ENCODE measurements around the gene WWOX. TPM values are rescaled to one million over a fixed set of nuclear protein-coding genes. Genes with fewer than 3 reads are reported as not detected.

WWOX gene
- total and polyA plus RNA-seq, 2 of the 4 experiments (the other 2 are of a cell fraction): 2.7 to 5.4 TPM

DNA sequence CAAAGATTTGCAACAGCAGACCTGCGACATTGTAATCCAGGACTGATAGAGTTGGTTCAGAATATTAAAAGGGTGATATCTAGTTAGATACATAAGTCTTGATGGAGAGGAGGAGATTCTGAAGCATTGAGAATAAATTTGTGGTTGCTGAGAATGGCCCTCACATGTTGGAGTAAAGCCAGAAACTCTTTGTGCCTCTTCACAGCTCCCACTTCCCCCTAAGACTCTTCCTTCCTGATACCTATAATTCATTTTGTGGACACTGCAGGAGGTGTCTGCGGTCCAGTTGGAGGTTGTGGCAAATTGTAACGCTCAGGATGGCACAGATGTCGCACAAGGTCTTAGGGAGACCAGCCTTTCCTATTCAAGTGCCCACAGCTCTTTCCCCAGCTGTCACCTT is 17.5 kb downstream of the WWOX start:
- CTCF ChIA-PET: no interaction called here
- no peak overlapping the region for H3K4ac ChIP-seq (ENCODE audit: low read depth, low read length)

More for the DNA sequence above, 17.5 kb downstream of the WWOX start:
- Histone ChIP-seq H3K18ac (ENCODE audit: low read depth, low read length) (no peak overlapping the region), H2BK120ac (ENCODE audit: low read depth, low read length) (no peak overlapping the region), H3K27ac (ENCODE audit: insufficient read depth, low read length) (no peak overlapping the region), H3K14ac (replicated peaks; ENCODE audit: low read depth, low read length) (no peak overlapping the region), H2AFZ (replicated peaks; ENCODE audit: low read length, poor library complexity) (no peak overlapping the region), H3K9me3 (ENCODE audit: control insufficient read depth, insufficient read depth, low read length) (no peaks in the 10 kb centered on the region), H3K4me2 (ENCODE audit: low read depth, low read length) (no peak overlapping the region), H3K4me1 (ENCODE audit: control insufficient read depth, insufficient read depth, low read length) (no peaks in the 10 kb centered on the region), H3K36me3 (ENCODE audit: control insufficient read depth, insufficient read depth, low read length) (no peaks in the 10 kb centered on the region), H3K23ac (ENCODE audit: low read depth, low read length) (no peak overlapping the region), H3K4me3 (ENCODE audit: insufficient read depth, low read depth, low read length) (no peak overlapping the region), H4K8ac (ENCODE audit: low read depth in 2 of 2, low read length in 2 of 2) (no peak overlapping the region), H2AK9ac (replicated peaks; ENCODE audit: low read depth, low read length, poor library complexity) (no peak overlapping the region), H3K56ac (ENCODE audit: extremely low read depth, insufficient read depth, low read length) (no peak overlapping the region), H4K5ac (ENCODE audit: low read depth, low read length) (no peak overlapping the region), H2BK20ac (ENCODE audit: low read depth, low read length) (no peak overlapping the region), H2BK15ac (ENCODE audit: low read depth, low read length) (no peak overlapping the region), H4K91ac (ENCODE audit: insufficient read depth, low read depth, low read length) (no peak overlapping the region), H3K27me3 (ENCODE audit: control insufficient read depth, insufficient read depth, low read length) (no peaks in the 10 kb centered on the region), H2AK5ac (ENCODE audit: low read depth, low read length) (no peak overlapping the region), H3K9ac (ENCODE audit: low read depth, low read length) (no peak overlapping the region), H3K9me1 (ENCODE audit: insufficient read depth, low read length) (no peaks in the 10 kb centered on the region), H3K79me1 (ENCODE audit: low read depth in 1 of 2, low read length in 2 of 2) (no peaks in the 10 kb centered on the region), H2BK5ac (ENCODE audit: low read depth, low read length, poor library complexity, severe bottlenecking) (no peak overlapping the region), H4K20me1 (ENCODE audit: insufficient read depth, low read length) (no peaks in the 10 kb centered on the region)
- no peak for TF ChIP-seq CEBPB (IDR thresholded peaks at IDR 0.05; ENCODE audit: low read depth, low read length)
- dilution Hi-C loops (cut with HindIII; ENCODE audit: low sequenced_read_pairs, unreplicated experiment) (no loop called here), in situ Hi-C loops (cut with MboI; ENCODE audit: low sequenced_read_pairs) (loop anchor here (5.0 kb wide), 1 partner anchor 120 kb away; no protein-coding TSS in a partner anchor), intact Hi-C loops (cut with micrococcal nuclease) (no loop called here)
- POLR2A ChIA-PET (ENCODE audit: unreplicated experiment): no interaction called here
- DNase-seq (no peak), ATAC-seq (ENCODE audit: low read depth) (no peak)
- 80% methylated on average over 1 of the region's 4 CpGs; no CpG with 5 or more reads in 1 of the 2 experiments for WGBS, 2 experiments (ENCODE audit: extremely low coverage in 2 of 2, insufficient read length in 1 of 2)
- no TSS peak for BruUV-seq (replicated peaks)
